ENCODE data around the gene PLK2. TPM values are rescaled to one million over a fixed set of nuclear protein-coding genes. Genes with fewer than 3 reads are reported as not detected.
A peak's percentile ranks its signal among the peaks of the same experiment; 100 is the strongest.

Gene PLK2
- total RNA-seq, 2 experiments from 2014 or later = 2.2 to 3.3 TPM

DNA sequence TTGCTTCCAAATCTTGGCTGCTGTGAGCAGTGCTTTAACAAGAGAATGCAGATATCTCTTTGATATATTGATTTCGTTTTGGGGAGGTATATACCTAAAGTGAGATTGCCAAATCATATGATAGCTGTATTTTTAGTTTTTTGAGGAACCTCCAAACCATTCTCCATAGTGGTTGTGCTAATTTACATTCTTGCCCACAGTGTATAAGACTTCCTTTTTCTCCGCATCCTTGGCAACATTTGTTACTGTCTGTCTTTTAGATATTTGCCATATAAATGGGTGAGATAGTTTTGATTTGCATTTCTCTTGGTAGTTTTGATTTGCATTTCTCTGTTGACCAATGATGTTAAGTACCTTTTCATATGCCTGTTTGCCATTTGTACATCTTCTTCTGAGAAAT lies 10.0 kb upstream of the PLK2 start:
- no peak for ATAC-seq
- ChIA-PET CTCF (no interaction called here), POLR2A (no interaction called here)
- Mint-ChIP-seq H3K9me3 (ENCODE audit: insufficient read depth) (no peaks in the 10 kb centered on the region), H3K36me3 (ENCODE audit: low read depth) (no peaks in the 10 kb centered on the region), H3K4me1 (ENCODE audit: low read depth) (peaks cover 10% of the 10 kb centered on the region), H3K4me3 (no peak overlapping the region), H3K27me3 (ENCODE audit: low read depth) (peaks cover 8% of the 10 kb centered on the region), H3K27ac (no peak overlapping the region)
- DNase-seq = no peak

- ATAC-seq = peak; percentile 49
- POLR2A ChIA-PET = no interaction called here
- Mint-ChIP-seq H3K9me3 (ENCODE audit: insufficient read depth) (no peaks in the 10 kb centered on the region), H3K4me3 (no peak overlapping the region), H3K27ac (no peak overlapping the region), H3K36me3 (ENCODE audit: low read depth) (no peaks in the 10 kb centered on the region), H3K27me3 (ENCODE audit: low read depth) (peaks cover 15% of the 10 kb centered on the region), H3K4me1 (ENCODE audit: low read depth) (peaks cover 15% of the 10 kb centered on the region)
- DNase-seq = peak; percentile 42
- CTCF ChIA-PET = interaction anchor here (1.1 to 9.6 kb wide), 2 partner anchors 10 to 1168 kb away, joined by 5 to 121 read pairs; no protein-coding TSS in a partner anchor
Observed at GRCh38 chr5:58466939-58467338, 7.1 kb upstream of the PLK2 start.

- POLR2A ChIA-PET = no interaction called here
- no peaks in the 10 kb centered on the region for H3K36me3 Mint-ChIP-seq (ENCODE audit: low read depth)
- peaks cover 34% of the 10 kb centered on the region for H3K4me1 Mint-ChIP-seq (ENCODE audit: low read depth)
- H3K27me3 Mint-ChIP-seq (ENCODE audit: low read depth) = peaks cover 28% of the 10 kb centered on the region
- no peaks in the 10 kb centered on the region for H3K9me3 Mint-ChIP-seq (ENCODE audit: insufficient read depth)
- DNase-seq (peak; percentile 56), ATAC-seq (no peak)
- CTCF ChIA-PET = interaction anchor here (0.7 to 9.6 kb wide), 7 partner anchors 87 to 1188 kb away, joined by 3 to 121 read pairs (median 3); no protein-coding TSS in a partner anchor
- no peak overlapping the region for H3K4me3 Mint-ChIP-seq
- H3K27ac Mint-ChIP-seq = no peak overlapping the region
Observed at GRCh38 chr5:58462623-58463230, 2.8 kb upstream of the PLK2 start.

DNA sequence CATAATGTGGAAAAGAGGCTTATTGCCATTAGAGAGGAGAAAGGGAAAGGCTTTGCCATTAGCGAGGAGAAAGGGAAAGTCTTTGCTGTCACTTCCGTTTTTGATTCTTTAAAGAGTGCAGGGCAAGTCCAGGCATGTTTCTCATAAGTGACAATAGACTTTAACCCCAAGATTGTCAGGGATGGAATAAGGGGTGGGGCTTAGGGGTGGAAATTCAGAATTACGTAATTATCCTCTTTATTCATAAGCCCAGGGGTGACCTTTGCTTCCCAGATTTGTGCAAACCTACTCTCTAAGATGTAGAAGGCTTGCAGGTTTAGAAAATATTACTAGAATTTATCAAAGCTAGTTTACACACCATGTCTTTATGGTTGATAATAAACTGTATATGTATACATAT lies 2.3 kb upstream of the PLK2 start:
- Mint-ChIP-seq H3K27ac (no peak overlapping the region), H3K4me3 (no peak overlapping the region), H3K4me1 (ENCODE audit: low read depth) (peaks cover 30% of the 10 kb centered on the region), H3K36me3 (ENCODE audit: low read depth) (no peaks in the 10 kb centered on the region), H3K9me3 (ENCODE audit: insufficient read depth) (no peaks in the 10 kb centered on the region), H3K27me3 (ENCODE audit: low read depth) (peaks cover 33% of the 10 kb centered on the region)
- ATAC-seq (no peak), DNase-seq (no peak)
- POLR2A ChIA-PET = no interaction called here
- CTCF ChIA-PET = interaction anchor here (1.0 to 9.6 kb wide), 8 partner anchors 319 to 1188 kb away, joined by 3 to 121 read pairs (median 14); no protein-coding TSS in a partner anchor

- peak; percentile 91 for DNase-seq
- no peaks in the 10 kb centered on the region for H3K36me3 Mint-ChIP-seq (ENCODE audit: low read depth)
- H3K9me3 Mint-ChIP-seq (ENCODE audit: insufficient read depth) = no peaks in the 10 kb centered on the region
- ChIA-PET CTCF (interaction anchor here (0.8 to 9.6 kb wide), 25 partner anchors 9 to 1229 kb away, joined by 3 to 121 read pairs (median 4); no protein-coding TSS in a partner anchor), POLR2A (interaction anchor here (0.9 kb wide), 1 partner anchor 1153 kb away, joined by 3 read pairs; no protein-coding TSS in a partner anchor)
- peak; percentile 76 for ATAC-seq
- H3K27ac Mint-ChIP-seq = peak overlapping the region; percentile 30
- peaks cover 31% of the 10 kb centered on the region for H3K27me3 Mint-ChIP-seq (ENCODE audit: low read depth)
- H3K4me3 Mint-ChIP-seq = peak overlapping the region; percentile 74
- peaks cover 24% of the 10 kb centered on the region for H3K4me1 Mint-ChIP-seq (ENCODE audit: low read depth)
Observed at GRCh38 chr5:58460732-58461286, 923 bp upstream of the PLK2 start.

GRCh38 chr5:58459146-58460001 lies 512 bp downstream of the PLK2 start:
- ATAC-seq = peak; percentile 3
- peak; percentile 31 for DNase-seq
- POLR2A ChIA-PET = interaction anchor here (1.3 kb wide), 1 partner anchor 13 kb away, joined by 3 read pairs; no protein-coding TSS in a partner anchor
- CTCF ChIA-PET = interaction anchor here (1.5 to 9.6 kb wide), 6 partner anchors 35 to 1160 kb away, joined by 3 to 121 read pairs (median 32); no protein-coding TSS in a partner anchor
- Mint-ChIP-seq H3K9me3 (ENCODE audit: insufficient read depth) (no peaks in the 10 kb centered on the region), H3K36me3 (ENCODE audit: low read depth) (no peaks in the 10 kb centered on the region), H3K4me3 (peak overlapping the region; percentile 74), H3K27ac (no peak overlapping the region), H3K27me3 (ENCODE audit: low read depth) (peaks cover 31% of the 10 kb centered on the region), H3K4me1 (ENCODE audit: low read depth) (peaks cover 24% of the 10 kb centered on the region)

GRCh38 chr5:58458743-58459145 lies 1.1 kb downstream of the PLK2 start:
- DNase-seq = no peak
- Mint-ChIP-seq H3K27ac (no peak overlapping the region), H3K27me3 (ENCODE audit: low read depth) (peaks cover 24% of the 10 kb centered on the region), H3K36me3 (ENCODE audit: low read depth) (no peaks in the 10 kb centered on the region), H3K4me1 (ENCODE audit: low read depth) (peaks cover 24% of the 10 kb centered on the region), H3K9me3 (ENCODE audit: insufficient read depth) (no peaks in the 10 kb centered on the region), H3K4me3 (peak overlapping the region; percentile 65)
- no peak for ATAC-seq
- ChIA-PET POLR2A (interaction anchor here (1.3 kb wide), 1 partner anchor 13 kb away, joined by 3 read pairs; no protein-coding TSS in a partner anchor), CTCF (interaction anchor here (4.6 to 9.6 kb wide), 3 partner anchors 680 to 1160 kb away, joined by 43 to 121 read pairs (median 72); no protein-coding TSS in a partner anchor)

GRCh38 chr5:58458141-58458742 lies 1.6 kb downstream of the PLK2 start:
- ChIA-PET POLR2A (interaction anchor here (1.3 kb wide), 1 partner anchor 12 kb away, joined by 3 read pairs; no protein-coding TSS in a partner anchor), CTCF (interaction anchor here (4.6 to 9.6 kb wide), 3 partner anchors 679 to 1159 kb away, joined by 43 to 121 read pairs (median 72); no protein-coding TSS in a partner anchor)
- Mint-ChIP-seq H3K27ac (no peak overlapping the region), H3K4me1 (ENCODE audit: low read depth) (peaks cover 24% of the 10 kb centered on the region), H3K27me3 (ENCODE audit: low read depth) (peaks cover 24% of the 10 kb centered on the region), H3K9me3 (ENCODE audit: insufficient read depth) (no peaks in the 10 kb centered on the region), H3K4me3 (no peak overlapping the region), H3K36me3 (ENCODE audit: low read depth) (no peaks in the 10 kb centered on the region)
- ATAC-seq = no peak
- no peak for DNase-seq

DNA sequence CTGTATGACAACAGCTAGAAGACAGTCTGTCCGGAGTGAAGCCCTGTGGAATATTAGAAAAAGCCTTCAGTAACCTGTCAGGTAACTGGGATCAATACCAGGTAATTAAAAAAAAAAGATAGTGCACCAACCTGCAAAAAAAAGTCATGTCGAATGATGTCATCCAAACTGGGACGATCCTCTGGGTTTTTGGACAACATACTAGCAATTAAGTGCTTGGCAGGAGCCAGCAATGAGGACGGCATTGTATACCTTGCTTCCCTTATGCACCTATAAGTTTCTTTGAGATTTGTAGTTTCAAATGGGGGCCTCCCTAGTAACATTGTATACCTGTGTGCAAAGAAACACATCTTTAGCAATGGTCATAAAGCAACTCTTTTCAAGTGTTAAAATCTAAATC lies 2.8 kb downstream of the PLK2 start:
- Mint-ChIP-seq H3K4me3 (no peak overlapping the region), H3K9me3 (ENCODE audit: insufficient read depth) (no peaks in the 10 kb centered on the region), H3K27me3 (ENCODE audit: low read depth) (peaks cover 24% of the 10 kb centered on the region), H3K36me3 (ENCODE audit: low read depth) (no peaks in the 10 kb centered on the region), H3K27ac (no peak overlapping the region), H3K4me1 (ENCODE audit: low read depth) (peaks cover 20% of the 10 kb centered on the region)
- ChIA-PET CTCF (interaction anchor here (1.0 to 1.6 kb wide), 2 partner anchors 10 to 1159 kb away, joined by 3 to 4 read pairs; no protein-coding TSS in a partner anchor), POLR2A (no interaction called here)
- ATAC-seq = no peak
- no peak for DNase-seq

GRCh38 chr5:58456486-58456885 lies 3.4 kb downstream of the PLK2 start:
- CTCF ChIA-PET = interaction anchor here (1.0 to 1.6 kb wide), 3 partner anchors 9 to 1159 kb away, joined by 3 to 4 read pairs (median 3); no protein-coding TSS in a partner anchor
- Mint-ChIP-seq H3K27me3 (ENCODE audit: low read depth) (peaks cover 24% of the 10 kb centered on the region), H3K27ac (no peak overlapping the region), H3K36me3 (ENCODE audit: low read depth) (no peaks in the 10 kb centered on the region), H3K4me3 (no peak overlapping the region), H3K4me1 (ENCODE audit: low read depth) (peaks cover 16% of the 10 kb centered on the region), H3K9me3 (ENCODE audit: insufficient read depth) (no peaks in the 10 kb centered on the region)
- no peak for ATAC-seq
- no peak for DNase-seq
- POLR2A ChIA-PET = interaction anchor here (0.7 kb wide), 1 partner anchor 675 kb away, joined by 3 read pairs; no protein-coding TSS in a partner anchor

- Mint-ChIP-seq H3K36me3 (ENCODE audit: low read depth) (no peaks in the 10 kb centered on the region), H3K27ac (no peak overlapping the region), H3K9me3 (ENCODE audit: insufficient read depth) (no peaks in the 10 kb centered on the region), H3K27me3 (ENCODE audit: low read depth) (peaks cover 24% of the 10 kb centered on the region), H3K4me1 (ENCODE audit: low read depth) (peaks cover 13% of the 10 kb centered on the region), H3K4me3 (no peak overlapping the region)
- CTCF ChIA-PET = interaction anchor here (1.0 to 1.6 kb wide), 3 partner anchors 9 to 1158 kb away, joined by 3 to 4 read pairs (median 3); no protein-coding TSS in a partner anchor
- ATAC-seq (no peak), DNase-seq (no peak)
- POLR2A ChIA-PET = interaction anchor here (0.7 kb wide), 1 partner anchor 675 kb away, joined by 3 read pairs; no protein-coding TSS in a partner anchor
Observed at GRCh38 chr5:58456026-58456425, 3.9 kb downstream of the PLK2 start.
